ENCODE data around the gene ZFP3.
"Not testable (repeated sequence)": the region's sequence is repeated elsewhere in the genome, so short reads cannot be mapped to it uniquely, and the experiment has no call there.

ZFP3 gene

GRCh38 chr17:5135726-5136579 lies 57.7 kb downstream of the ZFP3 start:
- DNase-seq, result no peak

GRCh38 chr17:5136580-5137412 lies 58.5 kb downstream of the ZFP3 start:
- not testable (repeated sequence) for H3K4me1 ChIP-seq (ENCODE audit: insufficient read depth, low read length); H2AFZ ChIP-seq (ENCODE audit: low read depth, low read length); H3K79me2 ChIP-seq (ENCODE audit: insufficient read depth, low read length); H3K9ac ChIP-seq (ENCODE audit: low read depth, low read length); ATAC-seq (ENCODE audit: insufficient read depth, low read depth); H3K27me3 ChIP-seq (ENCODE audit: insufficient read depth, low read length, poor library complexity); H3K4me3 ChIP-seq (ENCODE audit: low read depth in 1 of 2, low read length in 2 of 2); H3K4me2 ChIP-seq (ENCODE audit: insufficient read depth, low read length); DNase-seq; H3K27ac ChIP-seq (ENCODE audit: low read length); H4K20me1 ChIP-seq (ENCODE audit: insufficient read depth, low read length); H3K9me3 ChIP-seq (ENCODE audit: insufficient read depth, low read length, severe bottlenecking); H3K36me3 ChIP-seq (ENCODE audit: insufficient read depth, low read length)

More at GRCh38 chr17:5135726-5136579, 57.7 kb downstream of the ZFP3 start:
- Histone ChIP-seq H3K4me1 (ENCODE audit: insufficient read depth, low read length) (no peaks in the 10 kb centered on the region), H3K36me3 (ENCODE audit: insufficient read depth, low read length) (no peaks in the 10 kb centered on the region), H4K20me1 (ENCODE audit: insufficient read depth, low read length) (no peaks in the 10 kb centered on the region), H3K79me2 (ENCODE audit: insufficient read depth, low read length) (no peaks in the 10 kb centered on the region), H3K27ac (ENCODE audit: low read length) (no peak overlapping the region), H2AFZ (ENCODE audit: low read depth, low read length) (no peak overlapping the region), H3K4me2 (ENCODE audit: insufficient read depth, low read length) (no peak overlapping the region), H3K4me3 (ENCODE audit: low read depth in 1 of 2, low read length in 2 of 2) (no peak overlapping the region), H3K9ac (ENCODE audit: low read depth, low read length) (no peak overlapping the region), H3K27me3 (ENCODE audit: insufficient read depth, low read length, poor library complexity) (peaks cover 3% of the 10 kb centered on the region), H3K9me3 (ENCODE audit: insufficient read depth, low read length, severe bottlenecking) (no peaks in the 10 kb centered on the region)
- TF ChIP-seq EZH2 (IDR thresholded peaks at IDR 0.05; ENCODE audit: borderline replicate concordance, low read depth, low read length, severe bottlenecking) (no peak), CTCF (IDR thresholded peaks at IDR 0.05; ENCODE audit: borderline replicate concordance, extremely low read depth, low read length, poor library complexity, severe bottlenecking) (no peak)
- ATAC-seq (ENCODE audit: insufficient read depth, low read depth), result no peak

- H3K9me3 ChIP-seq (ENCODE audit: insufficient read depth, low read length, severe bottlenecking); H3K27me3 ChIP-seq (ENCODE audit: insufficient read depth, low read length, poor library complexity); H2AFZ ChIP-seq (ENCODE audit: low read depth, low read length); H3K36me3 ChIP-seq (ENCODE audit: insufficient read depth, low read length); H3K4me2 ChIP-seq (ENCODE audit: insufficient read depth, low read length); H4K20me1 ChIP-seq (ENCODE audit: insufficient read depth, low read length); H3K4me3 ChIP-seq (ENCODE audit: low read depth in 1 of 2, low read length in 2 of 2); ATAC-seq (ENCODE audit: insufficient read depth, low read depth); H3K9ac ChIP-seq (ENCODE audit: low read depth, low read length); H3K27ac ChIP-seq (ENCODE audit: low read length); H3K4me1 ChIP-seq (ENCODE audit: insufficient read depth, low read length); DNase-seq; H3K79me2 ChIP-seq (ENCODE audit: insufficient read depth, low read length): not testable (repeated sequence)
These were observed 59.4 kb downstream of the ZFP3 start for GRCh38 chr17:5137511-5138197.

GRCh38 chr17:5138198-5138544 lies 59.9 kb downstream of the ZFP3 start:
- not testable (repeated sequence) for H4K20me1 ChIP-seq (ENCODE audit: insufficient read depth, low read length); H3K4me3 ChIP-seq (ENCODE audit: low read depth in 1 of 2, low read length in 2 of 2); H3K27ac ChIP-seq (ENCODE audit: low read length); H3K9ac ChIP-seq (ENCODE audit: low read depth, low read length); DNase-seq; ATAC-seq (ENCODE audit: insufficient read depth, low read depth); H3K9me3 ChIP-seq (ENCODE audit: insufficient read depth, low read length, severe bottlenecking); H3K27me3 ChIP-seq (ENCODE audit: insufficient read depth, low read length, poor library complexity); H3K79me2 ChIP-seq (ENCODE audit: insufficient read depth, low read length); H2AFZ ChIP-seq (ENCODE audit: low read depth, low read length); H3K36me3 ChIP-seq (ENCODE audit: insufficient read depth, low read length); H3K4me1 ChIP-seq (ENCODE audit: insufficient read depth, low read length); H3K4me2 ChIP-seq (ENCODE audit: insufficient read depth, low read length)

Data from DND-41 (cell line).